IPS-15b (cell line): ENCODE results near the gene TREM2.
"Not testable (repeated sequence)": the region's sequence is repeated elsewhere in the genome, so short reads cannot be mapped to it uniquely, and the experiment has no call there.

Source experiments
- H3K27me3 ChIP-seq: one replicate; pipeline ENCODE4 v1.6.1; 2013; ENCODE audit warnings: low read length; ENCODE audit not compliant: control insufficient read depth, insufficient read depth
- H3K36me3 ChIP-seq: one replicate; pipeline ENCODE4 v1.6.1; 2013; ENCODE audit warnings: low read length; ENCODE audit not compliant: control insufficient read depth, insufficient read depth
- H3K4me1 ChIP-seq: one replicate; pipeline ENCODE4 v1.6.1; 2013; ENCODE audit warnings: mild to moderate bottlenecking, low read length; ENCODE audit not compliant: control insufficient read depth, insufficient read depth
- H3K4me3 ChIP-seq: one replicate; pipeline ENCODE4 v1.5.1; 2013; ENCODE audit warnings: low read depth, low read length
- H3K9ac ChIP-seq: one replicate; pipeline ENCODE4 v1.6.1; 2013; ENCODE audit warnings: low read depth, mild to moderate bottlenecking, low read length
- H3K9me3 ChIP-seq: one replicate; pipeline ENCODE4 v1.6.1; 2013; ENCODE audit warnings: mild to moderate bottlenecking, low read length; ENCODE audit not compliant: control insufficient read depth, insufficient read depth

Gene TREM2

GRCh38 chr6:41193884-41194283 lies 31.0 kb upstream of the TREM2 start:
- H3K36me3 ChIP-seq: no peaks in the 10 kb centered on the region
- no peak overlapping the region for H3K9ac ChIP-seq
- peaks cover 6% of the 10 kb centered on the region for H3K9me3 ChIP-seq
- H3K27me3 ChIP-seq: peaks cover 2% of the 10 kb centered on the region
- no peaks in the 10 kb centered on the region for H3K4me1 ChIP-seq
- H3K4me3 ChIP-seq: no peak overlapping the region

- Histone ChIP-seq H3K9me3 (peaks cover 6% of the 10 kb centered on the region), H3K4me1 (no peaks in the 10 kb centered on the region), H3K27me3 (peaks cover 2% of the 10 kb centered on the region), H3K9ac (no peak overlapping the region), H3K4me3 (no peak overlapping the region), H3K36me3 (no peaks in the 10 kb centered on the region)
Observed at GRCh38 chr6:41193171-41193734, 30.3 kb upstream of the TREM2 start.

GRCh38 chr6:41191569-41191968 lies 28.7 kb upstream of the TREM2 start:
- Histone ChIP-seq H3K27me3 (peaks cover 2% of the 10 kb centered on the region), H3K36me3 (no peaks in the 10 kb centered on the region), H3K9me3 (peaks cover 6% of the 10 kb centered on the region), H3K9ac (no peak overlapping the region), H3K4me3 (no peak overlapping the region), H3K4me1 (no peaks in the 10 kb centered on the region)

GRCh38 chr6:41190791-41191190 lies 27.9 kb upstream of the TREM2 start:
- Histone ChIP-seq H3K36me3 (no peaks in the 10 kb centered on the region), H3K4me3 (no peak overlapping the region), H3K9ac (no peak overlapping the region), H3K27me3 (peaks cover 2% of the 10 kb centered on the region), H3K9me3 (peaks cover 6% of the 10 kb centered on the region), H3K4me1 (no peaks in the 10 kb centered on the region)

- Histone ChIP-seq H3K9ac (no peak overlapping the region), H3K4me3 (no peak overlapping the region), H3K4me1 (no peaks in the 10 kb centered on the region), H3K36me3 (no peaks in the 10 kb centered on the region), H3K9me3 (peaks cover 6% of the 10 kb centered on the region), H3K27me3 (peaks cover 2% of the 10 kb centered on the region)
Observed at GRCh38 chr6:41189967-41190366, 27.1 kb upstream of the TREM2 start.

- H3K27me3 ChIP-seq, H3K4me1 ChIP-seq, H3K9ac ChIP-seq, H3K9me3 ChIP-seq, H3K36me3 ChIP-seq, H3K4me3 ChIP-seq: not testable (repeated sequence)
Observed at GRCh38 chr6:41189046-41189445, 26.1 kb upstream of the TREM2 start.

GRCh38 chr6:41187924-41188886 lies 25.3 kb upstream of the TREM2 start:
- Histone ChIP-seq H3K4me3 (no peak overlapping the region), H3K9me3 (peaks cover 6% of the 10 kb centered on the region), H3K27me3 (peaks cover 2% of the 10 kb centered on the region), H3K4me1 (no peaks in the 10 kb centered on the region), H3K36me3 (no peaks in the 10 kb centered on the region), H3K9ac (no peak overlapping the region)

- Histone ChIP-seq H3K27me3 (no peaks in the 10 kb centered on the region), H3K4me3 (no peak overlapping the region), H3K36me3 (no peaks in the 10 kb centered on the region), H3K9ac (no peak overlapping the region), H3K9me3 (peaks cover 6% of the 10 kb centered on the region), H3K4me1 (no peaks in the 10 kb centered on the region)
Observed at GRCh38 chr6:41186031-41186562, 23.2 kb upstream of the TREM2 start.

GRCh38 chr6:41184761-41185160 lies 21.8 kb upstream of the TREM2 start:
- no peak overlapping the region for H3K4me3 ChIP-seq

GRCh38 chr6:41182069-41183034 lies 19.4 kb upstream of the TREM2 start:
- H3K9ac ChIP-seq: no peak overlapping the region
- H3K36me3 ChIP-seq: no peaks in the 10 kb centered on the region
- no peaks in the 10 kb centered on the region for H3K27me3 ChIP-seq
- no peak overlapping the region for H3K4me3 ChIP-seq
- H3K4me1 ChIP-seq: no peaks in the 10 kb centered on the region
- no peaks in the 10 kb centered on the region for H3K9me3 ChIP-seq

More at GRCh38 chr6:41184761-41185160, 21.8 kb upstream of the TREM2 start:
- H3K9me3 ChIP-seq: peaks cover 6% of the 10 kb centered on the region
- no peak overlapping the region for H3K9ac ChIP-seq
- H3K4me1 ChIP-seq: no peaks in the 10 kb centered on the region
- H3K27me3 ChIP-seq: no peaks in the 10 kb centered on the region
- H3K36me3 ChIP-seq: no peaks in the 10 kb centered on the region

GRCh38 chr6:41181566-41181965 lies 18.6 kb upstream of the TREM2 start:
- H3K36me3 ChIP-seq: no peaks in the 10 kb centered on the region
- H3K4me1 ChIP-seq: no peaks in the 10 kb centered on the region
- H3K9me3 ChIP-seq: no peaks in the 10 kb centered on the region
- H3K9ac ChIP-seq: no peak overlapping the region
- no peaks in the 10 kb centered on the region for H3K27me3 ChIP-seq
- no peak overlapping the region for H3K4me3 ChIP-seq
